GM12878 (cell line): ENCODE data around the gene CD83. TPM values are rescaled to one million over a fixed set of nuclear protein-coding genes. Genes with fewer than 3 reads are reported as not detected.

Experiments
- ATAC-seq: fragments of 200-7000 bp; cut with Tn5 transposase; 3 replicates; pipeline ENCODE4 v1.9.1; 2020; ENCODE audit warnings: mild to moderate bottlenecking, moderate library complexity
- BruUV-seq: library from RNA; stranded (reverse); fragments of 400-500 nt; replicated peaks from 2 replicates; lab custom pipeline; 2021; lab: Mats Ljungman, UMichigan
- CTCF ChIA-PET: fragments of 300-600 bp; sonication (Branson Sonifier 250); formaldehyde crosslinking; extraction: SDS; loops from one replicate; lab custom pipeline; 2021; ENCODE audit warnings: inconsistent platforms; lab: Yijun Ruan, JAX
- POLR2A ChIA-PET: fragments of 350-600 bp; formaldehyde crosslinking; extraction: SDS; loops from one replicate; lab custom pipeline; 2021; ENCODE audit warnings: inconsistent platforms; lab: Charles Lee
- RAD21 ChIA-PET: fragments of 300-600 bp; sonication (Branson Sonifier 250); formaldehyde crosslinking; loops from one replicate; lab custom pipeline; 2023; ENCODE audit warnings: antibody characterized with exemption; ENCODE audit not compliant: unreplicated experiment; lab: Charles Lee
- SMC1A ChIA-PET: fragments of 300-600 bp; sonication (Branson Sonifier 250); formaldehyde crosslinking; loops from one replicate; lab custom pipeline; 2023; ENCODE audit not compliant: unreplicated experiment, uncharacterized antibody; lab: Charles Lee
- DNase-seq: peaks from one replicate; pipeline ENCODE4 v3.0.0-alpha.2; 2011; ENCODE audit warnings: low read depth, low spot score
- FAIRE-seq: peaks from 3 replicates; lab custom pipeline; 2011; peaks lifted over from hg19 to GRCh38; lab: Jason Lieb, UNC
- H2AFZ ChIP-seq: 2 replicates; pipeline ENCODE4 v1.6.0; 2011; ENCODE audit warnings: low read depth, low read length, control low read depth; ENCODE audit not compliant: control insufficient read depth
- H3K27ac ChIP-seq: 2 replicates; pipeline ENCODE4 v1.5.1; 2011; ENCODE audit warnings: control low read depth; ENCODE audit not compliant: control insufficient read depth, insufficient read depth
- H3K27me3 ChIP-seq, 2 experiments: replicated peaks in 1 of 2; 2 replicates each; pipeline versions ENCODE4 v1.6.0 to v1.6.1; 2011; ENCODE audit warnings: low read length in 1 of 2; ENCODE audit not compliant: control insufficient read depth in 2 of 2, insufficient read depth in 2 of 2
- H3K36me3 ChIP-seq, 2 experiments: 2 replicates each; pipeline ENCODE4 v1.5.1; 2011; ENCODE audit warnings: low read length in 1 of 2; ENCODE audit not compliant: control insufficient read depth in 2 of 2, insufficient read depth in 2 of 2
- H3K4me1 ChIP-seq: 2 replicates; pipeline ENCODE4 v1.6.1; 2011; ENCODE audit warnings: mild to moderate bottlenecking, low read length, moderate library complexity, mixed read lengths; ENCODE audit not compliant: control insufficient read depth, insufficient read depth
- H3K4me2 ChIP-seq: 2 replicates; pipeline ENCODE4 v1.6.0; 2011; ENCODE audit warnings: control low read depth; ENCODE audit not compliant: control insufficient read depth, insufficient read depth
- H3K4me3 ChIP-seq: fragments of 200-600 bp; sonication (generic); 2 replicates; pipeline ENCODE4 v1.5.1; 2016
- H3K79me2 ChIP-seq: 2 replicates; pipeline ENCODE4 v1.6.0; 2011; ENCODE audit warnings: low read length; ENCODE audit not compliant: control insufficient read depth, insufficient read depth
- H3K9ac ChIP-seq: 2 replicates; pipeline ENCODE4 v1.8.0; 2011; ENCODE audit warnings: low read length, control low read depth, mixed read lengths; ENCODE audit not compliant: control insufficient read depth, insufficient read depth
- H3K9me3 ChIP-seq: replicated peaks from 3 replicates; pipeline ENCODE4 v1.5.1; 2011; ENCODE audit warnings: mild to moderate bottlenecking, low read length; ENCODE audit not compliant: control insufficient read depth, insufficient read depth
- H4K20me1 ChIP-seq: 2 replicates; pipeline ENCODE4 v1.6.0; 2011; ENCODE audit not compliant: control insufficient read depth, insufficient read depth
- POLR2AphosphoS5 ChIP-seq: IDR thresholded peaks from 2 replicates; pipeline ENCODE4 v1.6.1; 2011; ENCODE audit warnings: mild to moderate bottlenecking, low read length, inconsistent platforms
- RCOR1 ChIP-seq: conservative IDR thresholded peaks from 2 replicates; pipeline ENCODE4 v1.6.1; 2012; ENCODE audit warnings: low read depth, low read length, improper control_type of control experiment
- WGBS: methylation state at CpG from one replicate; pipeline ENCODE4 v1.1.6; 2016; ENCODE audit warnings: low lambda C conversion rate; ENCODE audit not compliant: insufficient replicate concordance, insufficient coverage; ENCODE audit errors: missing lambda C conversion rate; 5-methylcytosine and 5-hydroxymethylcytosine counted together
- in situ Hi-C: fragments of 300-500 bp; cut with MboI; formaldehyde crosslinking; loops from 9 replicates; pipeline ENCODE4 v1.14.3; 2018; ENCODE audit warnings: mixed read lengths
- intact Hi-C: fragments of 100-400 bp; cut with micrococcal nuclease; formaldehyde crosslinking; loops from one replicate; pipeline ENCODE4 v1.14.2; 2022; ENCODE audit not compliant: unreplicated experiment
- polyA plus RNA-seq, 11 experiments: library from polyadenylated mRNA; depleted of rRNA in 4 of 11; unstranded in 6 of 11; stranded (reverse) in 5 of 11; fragments of >200 nt; fragmentation: Nextera tagmentation in 4 of 11; fragmentation: Illumina TruSeq in 1 of 11; extraction: Ambion mirVana in 4 of 11; extraction: Trizol in 1 of 11; gene quantifications; 1 replicate in 1 of 11; 2 replicates in 10 of 11; pipeline versions ENCODE4 v1.2.1 to v1.2.3, GENCODE V29; 2011 to 2016; ENCODE audit warnings: inconsistent platforms in 2 of 11, missing spikeins in 2 of 11, low read depth in 1 of 11
- total RNA-seq, 4 experiments: library from RNA; depleted of rRNA in 3 of 4; stranded (reverse); fragments of >200 nt in 3 of 4; fragmentation: Illumina TruSeq in 1 of 4; extraction: Trizol in 1 of 4; gene quantifications; 2 replicates each; pipeline versions ENCODE4 v1.2.1 to v1.2.3, GENCODE V29; 2013 to 2021
- TF ChIP-seq, protein P1 (sequence below): fragments of 450-650 bp; IDR thresholded peaks from 2 replicates; pipeline ENCODE4 v1.6.1; 2016; ENCODE audit warnings: mild to moderate bottlenecking

Gene CD83
- total and polyA plus RNA-seq, 10 of the 15 experiments (the other 5 are each of a cell fraction or from before 2014, with no cell fraction given): 76.1 to 174 (median 129) TPM

DNA sequence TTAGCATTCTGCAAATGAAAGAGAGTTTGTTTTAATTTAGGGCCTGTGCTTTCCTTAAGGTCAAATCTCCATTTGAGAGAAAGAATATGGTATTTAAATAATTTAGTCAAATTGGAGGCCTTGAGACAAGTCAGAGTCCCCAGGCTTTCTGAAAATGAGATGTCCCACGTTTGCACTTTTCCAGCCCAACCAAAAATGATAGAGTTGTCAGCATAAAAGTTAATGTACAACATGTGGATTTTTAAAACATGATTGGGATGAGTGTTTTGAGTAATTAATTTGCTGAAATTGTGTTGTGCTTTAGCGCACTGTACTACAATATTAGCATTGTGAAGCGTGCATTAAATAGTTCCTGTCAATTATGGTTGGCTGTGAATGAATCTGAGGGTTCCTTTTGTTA lies 10.0 kb downstream of the CD83 start (continued):
- no peak for TF ChIP-seq RCOR1

DNA sequence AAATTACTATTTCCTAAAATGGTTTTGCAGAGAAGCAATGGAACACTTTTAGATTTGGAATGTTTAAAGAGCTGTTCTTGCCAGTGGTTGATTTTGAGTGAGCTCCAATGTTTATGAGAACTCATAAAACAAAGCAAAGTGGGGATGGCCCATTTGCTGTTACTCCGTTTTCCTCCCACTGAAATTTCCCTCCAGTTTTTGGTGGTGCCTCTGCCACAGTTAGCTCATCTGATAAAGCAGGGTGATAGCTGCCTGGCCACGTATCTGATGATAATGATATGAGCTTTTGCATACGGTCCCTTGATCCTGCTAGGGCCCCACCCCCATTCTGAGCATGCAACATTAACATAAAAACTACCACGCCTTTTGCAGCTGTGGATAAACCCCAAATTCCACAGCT lies 10.4 kb downstream of the CD83 start:
- no peak for DNase-seq
- ChIA-PET SMC1A (interaction anchor here (0.6 to 14.9 kb wide), 14 partner anchors 8 to 566 kb away, joined by 3 to 187 read pairs (median 20); partner anchors contain the start of gene MCUR1), POLR2A (interaction anchor here (0.8 to 2.3 kb wide), 7 partner anchors 8 to 55 kb away, joined by 3 to 13 read pairs (median 3); partner anchors contain the start of gene CD83), CTCF (interaction anchor here (0.8 to 14.6 kb wide), 10 partner anchors 16 to 219 kb away, joined by 3 to 204 read pairs (median 12); no protein-coding TSS in a partner anchor), RAD21 (interaction anchor here (0.7 to 6.2 kb wide), 10 partner anchors 8 to 333 kb away, joined by 3 to 55 read pairs (median 7); partner anchors contain the start of gene CD83)
- Histone ChIP-seq H3K27me3 (no peaks in the 10 kb centered on the region), H3K4me1 (peaks cover 6% of the 10 kb centered on the region), H3K4me2 (no peak overlapping the region), H3K4me3 (0 out of 2 replicates have a peak overlapping the region, but pooled peaks have one; percentile 29), H3K9ac (no peak overlapping the region), H3K36me3 (peaks cover 9 to 35% of the 10 kb centered on the region in 2 experiments), H3K79me2 (peaks cover 64% of the 10 kb centered on the region), H3K27ac (no peak overlapping the region), H2AFZ (no peak overlapping the region), H3K9me3 (no peaks in the 10 kb centered on the region), H4K20me1 (peaks cover 14% of the 10 kb centered on the region)
- BruUV-seq: no TSS peak
- 99% methylated on average over 4 of the region's 4 CpGs for WGBS
- TF ChIP-seq POLR2AphosphoS5: peak; percentile 59
- TF ChIP-seq, protein P1, sequence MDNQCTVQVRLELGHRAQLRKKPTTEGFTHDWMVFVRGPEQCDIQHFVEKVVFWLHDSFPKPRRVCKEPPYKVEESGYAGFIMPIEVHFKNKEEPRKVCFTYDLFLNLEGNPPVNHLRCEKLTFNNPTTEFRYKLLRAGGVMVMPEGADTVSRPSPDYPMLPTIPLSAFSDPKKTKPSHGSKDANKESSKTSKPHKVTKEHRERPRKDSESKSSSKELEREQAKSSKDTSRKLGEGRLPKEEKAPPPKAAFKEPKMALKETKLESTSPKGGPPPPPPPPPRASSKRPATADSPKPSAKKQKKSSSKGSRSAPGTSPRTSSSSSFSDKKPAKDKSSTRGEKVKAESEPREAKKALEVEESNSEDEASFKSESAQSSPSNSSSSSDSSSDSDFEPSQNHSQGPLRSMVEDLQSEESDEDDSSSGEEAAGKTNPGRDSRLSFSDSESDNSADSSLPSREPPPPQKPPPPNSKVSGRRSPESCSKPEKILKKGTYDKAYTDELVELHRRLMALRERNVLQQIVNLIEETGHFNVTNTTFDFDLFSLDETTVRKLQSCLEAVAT: no peak
- no peak for FAIRE-seq
- in situ Hi-C loops: no loop called here
- 0 out of 3 replicates have a peak, but pooled peaks have one; percentile 1 for ATAC-seq
- intact Hi-C loops: loop anchor here (5.0 to 10.0 kb wide), 2 partner anchors 36 to 1127 kb away; no protein-coding TSS in a partner anchor
